ENCODE data around the gene ACP4. TPM values are rescaled to one million over a fixed set of nuclear protein-coding genes. Genes with fewer than 3 reads are reported as not detected.

Gene ACP4
- total RNA-seq, 4 donors from 2014 or later: not detected

- TF ChIP-seq CTCF (IDR thresholded peaks at IDR 0.05; ENCODE audit: low read depth): no peak
Measured at GRCh38 chr19:50821622-50822021, 31.4 kb downstream of the ACP4 start.

GRCh38 chr19:50822661-50823208 is 32.5 kb downstream of the ACP4 start:
- no peak for TF ChIP-seq CTCF (IDR thresholded peaks at IDR 0.05; ENCODE audit: low read depth)

DNA sequence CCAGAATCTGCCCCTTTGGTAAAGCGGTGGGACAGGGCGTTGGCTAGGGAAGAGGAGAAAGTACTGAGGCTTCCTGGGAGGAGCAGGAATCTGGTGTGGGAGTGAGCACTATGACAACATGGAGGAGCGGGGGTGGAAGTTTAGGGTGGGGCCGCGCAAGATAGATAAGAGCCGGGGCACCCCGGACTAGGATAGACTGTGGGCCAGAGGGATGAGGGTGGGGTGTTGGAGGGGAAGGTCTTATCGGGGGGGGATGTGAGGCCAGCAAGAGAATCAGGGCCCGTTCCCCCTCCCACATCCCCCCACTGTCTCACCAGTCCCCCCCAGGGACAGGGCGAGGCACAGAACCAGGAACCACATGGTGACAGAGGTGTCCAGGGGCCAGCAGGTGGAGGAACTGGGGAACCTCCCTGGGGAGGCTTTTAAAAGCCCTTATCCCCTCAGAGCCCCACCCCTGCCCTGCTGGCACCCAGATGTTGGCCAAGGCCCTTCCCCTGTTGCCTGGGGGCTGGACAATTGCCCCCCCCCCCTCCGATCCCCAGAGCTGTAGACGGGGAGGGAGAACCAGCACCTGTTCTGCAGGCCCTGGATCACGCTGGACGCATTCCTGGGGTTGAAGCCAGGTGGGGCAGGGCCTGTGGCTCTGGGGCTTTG is 33.3 kb downstream of the ACP4 start, which contains the start of gene KLK1:
KLK1 (minus strand) TSS at position 399 of the 654 bp plus-strand sequence; CDS start at position 360, 39 bp downstream.
- TF ChIP-seq CTCF (IDR thresholded peaks at IDR 0.05; ENCODE audit: low read depth): no peak

GRCh38 chr19:50826492-50827240 is 36.5 kb downstream of the ACP4 start:
- TF ChIP-seq CTCF (IDR thresholded peaks at IDR 0.05; ENCODE audit: low read depth): no peak

GRCh38 chr19:50827476-50827875 is 37.3 kb downstream of the ACP4 start:
- TF ChIP-seq CTCF (IDR thresholded peaks at IDR 0.05; ENCODE audit: low read depth): no peak

GRCh38 chr19:50829801-50830200 is 39.6 kb downstream of the ACP4 start:
- TF ChIP-seq CTCF (IDR thresholded peaks at IDR 0.05; ENCODE audit: low read depth): no peak
